Stimulated activated CD4-positive, alpha-beta T cell treated with anti-CD3 and anti-CD28 coated beads, Interleukin-2, amount 100 ng/mL, for 4 hours (primary cell): ENCODE data around the gene HCAR3.
"Not testable (repeated sequence)": the region's sequence is repeated elsewhere in the genome, so short reads cannot be mapped to it uniquely, and the experiment has no call there.

Experiments used
- DNase-seq: peaks from one replicate; pipeline ENCODE4 v3.0.0-alpha.2; 2020; ENCODE audit warnings: low read depth

Gene HCAR3

DNA sequence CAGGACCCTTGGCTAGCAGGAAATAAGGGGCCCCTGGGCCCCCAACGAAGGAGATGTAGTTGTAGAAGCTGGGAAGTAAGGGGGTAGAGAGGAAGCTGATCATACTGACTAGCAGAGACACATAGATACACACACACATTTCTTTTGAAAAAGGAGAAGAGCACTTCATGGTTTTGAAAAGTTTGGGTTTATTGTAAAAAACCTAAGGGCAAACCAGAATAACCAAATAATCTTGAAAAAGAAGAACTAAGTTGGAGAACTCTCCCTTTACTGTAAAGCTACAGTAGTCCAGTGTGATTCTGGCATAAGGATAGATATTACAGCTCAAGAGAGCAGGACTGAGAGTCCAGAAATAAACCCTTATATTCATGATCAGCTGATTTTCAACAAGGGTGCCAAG lies 5.8 kb upstream of the HCAR3 start:
- no peak for DNase-seq

- no peak for DNase-seq
Observed at GRCh38 chr12:122721057-122721545, 4.5 kb upstream of the HCAR3 start.

GRCh38 chr12:122715211-122715610 lies 1.4 kb downstream of the HCAR3 start:
- DNase-seq = not testable (repeated sequence)

- DNase-seq = not testable (repeated sequence)
Observed at GRCh38 chr12:122713491-122714188, 3.0 kb downstream of the HCAR3 start.

GRCh38 chr12:122711266-122711665 lies 5.3 kb downstream of the HCAR3 start:
- DNase-seq = not testable (repeated sequence)

DNA sequence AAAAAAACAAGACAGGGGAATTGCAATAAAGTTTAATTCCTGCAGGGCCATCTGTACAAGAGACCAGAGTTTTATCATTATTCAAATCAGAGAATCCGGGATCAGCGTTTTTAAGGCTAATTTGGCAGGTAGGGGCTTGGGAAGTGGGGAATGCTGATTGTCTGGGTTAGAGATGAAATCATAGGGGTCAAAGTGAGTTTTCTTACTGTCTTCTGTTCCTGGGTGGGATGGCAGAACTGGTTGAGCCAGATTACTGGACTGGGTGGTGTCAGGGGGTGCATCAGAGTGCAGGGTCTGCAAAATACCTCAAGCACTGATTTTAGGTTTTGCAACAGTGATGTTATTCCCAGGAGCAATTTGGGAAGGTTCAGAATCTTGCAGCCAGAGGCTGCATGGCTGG lies 6.3 kb downstream of the HCAR3 start:
- DNase-seq = not testable (repeated sequence)

DNA sequence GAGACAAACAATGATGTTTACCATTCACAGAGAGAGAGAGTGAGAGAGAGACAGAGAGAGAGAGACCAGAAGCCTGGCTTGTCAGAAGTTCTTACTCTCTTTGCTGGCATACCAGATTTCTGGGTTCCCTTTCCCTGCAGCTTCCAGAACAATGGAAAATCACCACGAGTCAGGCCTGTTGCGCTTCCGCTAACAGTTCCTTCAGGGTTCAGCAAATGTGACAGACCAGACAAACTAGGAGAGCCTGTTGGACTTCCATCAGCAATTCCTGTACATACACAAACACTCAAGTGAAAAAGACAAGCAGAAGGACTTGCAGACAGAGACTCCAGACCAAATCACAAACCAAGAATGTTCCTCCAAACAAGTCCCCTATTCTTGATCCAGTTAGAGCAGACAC lies 7.3 kb downstream of the HCAR3 start:
- not testable (repeated sequence) for DNase-seq

DNA sequence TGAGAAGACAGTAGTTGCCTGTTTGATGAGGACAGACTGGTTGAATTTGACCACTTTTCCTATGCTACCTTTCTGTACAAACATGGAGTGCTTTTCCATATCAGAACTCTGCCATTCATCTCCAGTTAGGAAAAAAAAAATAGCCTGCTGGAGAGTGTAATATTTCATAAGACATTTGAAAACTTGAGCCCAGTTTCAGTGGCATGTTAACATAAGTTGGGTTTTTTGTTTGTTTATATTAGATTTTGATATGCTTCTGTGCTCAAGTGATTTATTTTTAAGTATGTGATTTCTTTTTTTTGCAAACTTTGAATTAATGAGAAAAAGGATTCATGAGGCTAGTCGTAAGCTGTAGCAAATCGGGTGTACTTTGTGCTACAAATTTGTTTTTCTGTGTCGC lies 12.8 kb downstream of the HCAR3 start:
- DNase-seq = not testable (repeated sequence)

DNA sequence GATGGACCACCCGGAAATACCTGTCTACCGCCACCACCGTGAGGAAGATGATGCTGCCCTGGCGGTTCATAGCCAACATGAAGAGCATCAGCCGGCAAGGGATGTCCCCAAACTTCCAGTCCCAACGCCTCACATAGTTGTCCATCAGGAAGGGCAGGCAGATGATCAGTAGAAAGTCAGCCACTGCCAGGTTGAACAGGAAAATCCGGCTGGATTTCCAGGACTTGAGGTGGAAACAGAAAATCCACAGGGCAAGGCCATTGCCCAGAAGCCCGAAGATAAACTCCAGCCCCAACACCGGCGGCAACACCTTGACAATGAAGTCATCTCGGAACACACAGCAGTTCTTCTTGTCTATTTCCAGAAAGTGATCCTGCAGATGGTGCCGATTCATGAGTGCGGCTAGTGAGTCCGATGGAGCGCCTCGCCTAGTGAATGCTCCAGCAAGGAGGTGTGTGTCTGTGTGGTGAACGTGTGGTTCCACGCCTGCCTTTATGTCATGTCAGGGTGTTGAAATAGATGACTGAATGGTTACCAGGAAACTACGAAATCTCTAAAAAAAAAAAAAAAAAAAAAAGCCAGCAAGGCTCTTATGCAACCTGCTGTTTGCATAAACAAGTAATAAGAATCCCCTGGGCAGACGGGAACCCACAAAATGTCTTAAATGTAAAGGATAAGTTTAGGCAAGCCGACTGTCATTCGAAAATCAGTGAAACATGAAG lies 13.6 kb downstream of the HCAR3 start, which contains the start of gene HCAR2:
TSS of gene HCAR2 (minus strand) at position 468 of the 722 bp plus-strand sequence. CDS start at position 394, 74 bp downstream.
- DNase-seq = not testable (repeated sequence)

DNA sequence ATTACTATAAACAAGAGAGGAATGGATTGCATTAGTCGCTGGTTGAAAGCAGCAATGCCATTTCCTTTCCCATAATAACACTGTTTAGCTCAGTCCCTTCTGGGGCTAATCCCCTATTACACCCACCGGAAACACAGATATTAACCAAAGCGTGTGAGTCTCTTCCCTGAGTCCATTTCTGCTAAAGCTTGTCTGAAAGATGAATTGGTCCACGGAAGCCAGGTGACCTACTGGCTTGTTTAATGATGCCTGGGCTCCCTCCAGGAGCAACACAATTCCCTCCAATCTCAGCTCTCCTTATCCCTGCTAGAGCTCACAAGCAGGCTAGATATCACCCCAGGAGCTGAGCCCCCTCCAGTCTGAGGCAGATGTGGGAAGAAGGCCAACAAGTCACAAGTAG lies 15.1 kb downstream of the HCAR3 start:
- DNase-seq = not testable (repeated sequence)

DNA sequence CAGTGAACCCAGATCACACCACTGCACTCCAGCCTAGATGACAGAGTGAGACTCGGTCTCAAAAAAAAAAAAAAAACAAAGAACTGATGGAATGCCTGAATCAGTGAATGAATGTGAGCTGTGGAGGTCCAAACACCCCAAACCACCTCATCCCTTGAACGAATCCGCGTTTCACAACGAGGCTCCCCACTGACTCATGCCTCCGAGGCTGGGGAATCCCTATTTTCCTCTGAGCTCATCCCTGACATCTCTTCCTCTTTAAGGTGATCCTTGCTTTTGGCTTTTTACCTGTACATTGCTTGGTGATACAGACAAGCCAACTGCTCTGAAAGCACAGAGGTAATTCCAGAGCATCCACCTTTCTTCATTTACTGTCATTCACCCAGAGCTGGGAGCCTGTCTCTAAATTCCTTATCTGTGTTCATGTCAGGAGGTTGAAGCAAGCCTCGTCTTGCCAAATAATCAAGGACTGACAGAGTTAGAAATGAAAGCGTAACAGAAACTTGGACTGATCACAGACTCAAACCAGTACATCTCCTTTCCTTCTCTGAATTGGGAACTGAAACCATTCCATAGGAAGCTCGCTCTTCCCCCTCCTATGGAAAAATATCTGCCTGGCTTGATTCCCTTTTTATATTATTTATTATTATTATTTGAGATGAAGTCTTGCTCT lies 16.4 kb downstream of the HCAR3 start:
- DNase-seq = not testable (repeated sequence)

DNA sequence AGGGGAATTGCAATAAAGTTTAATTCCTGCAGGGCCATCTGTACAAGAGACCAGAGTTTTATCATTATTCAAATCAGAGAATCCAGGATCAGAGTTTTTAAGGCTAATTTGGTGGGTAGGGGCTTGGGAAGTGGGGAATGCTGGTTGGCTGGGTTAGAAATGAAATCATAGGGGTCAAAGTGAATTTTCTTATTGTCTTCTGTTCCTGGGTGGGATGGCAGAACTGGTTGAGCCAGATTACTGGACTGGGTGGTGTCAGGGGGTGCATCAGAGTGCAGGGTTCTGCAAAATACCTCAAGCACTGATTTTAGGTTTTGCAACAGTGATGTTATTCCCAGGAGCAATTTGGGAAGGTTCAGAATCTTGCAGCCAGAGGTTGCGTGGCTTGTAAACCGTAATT lies 19.7 kb downstream of the HCAR3 start:
- DNase-seq = not testable (repeated sequence)

DNA sequence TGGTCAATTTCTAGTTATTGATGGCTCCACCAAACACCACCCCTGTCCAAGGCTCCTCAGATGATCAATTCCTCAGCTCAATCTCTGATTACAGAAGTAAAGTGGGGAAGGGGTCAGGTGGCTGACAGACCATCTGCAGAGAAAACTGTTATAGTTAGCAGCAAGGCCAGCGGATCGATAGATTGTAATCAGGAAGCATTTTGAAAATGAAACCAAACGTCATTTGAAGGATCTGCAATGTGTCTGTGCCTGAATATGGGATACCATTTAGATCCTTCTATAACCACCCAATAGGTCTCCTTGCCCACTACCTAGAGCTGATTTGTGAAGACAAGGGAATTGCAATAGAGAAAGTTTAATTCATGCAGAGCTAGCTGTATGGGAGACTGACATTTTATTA lies 25.0 kb downstream of the HCAR3 start:
- no peak for DNase-seq

- DNase-seq = no peak
Observed at GRCh38 chr12:122688291-122688690, 28.3 kb downstream of the HCAR3 start.

DNA sequence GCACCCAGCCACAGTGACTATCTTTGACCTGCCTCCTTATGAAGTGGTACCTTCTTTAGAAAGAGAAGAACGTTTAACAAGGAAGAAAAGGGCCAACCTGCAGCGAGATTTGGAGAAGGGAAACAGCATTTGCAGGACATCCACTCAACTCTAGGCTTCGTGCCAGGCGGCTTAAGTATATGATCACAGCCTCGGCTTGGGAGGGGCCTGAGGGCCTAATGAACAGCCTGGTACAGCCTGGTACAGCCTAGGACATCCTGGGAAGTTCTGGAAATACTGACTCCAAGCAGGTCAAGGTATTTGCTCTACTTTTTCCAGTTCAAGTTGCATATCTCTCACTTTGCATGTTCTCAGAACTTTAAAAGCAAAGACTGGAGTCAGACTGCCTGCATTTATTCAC lies 29.5 kb downstream of the HCAR3 start:
- DNase-seq = no peak

- no peak for DNase-seq
Observed at GRCh38 chr12:122686538-122686937, 30.1 kb downstream of the HCAR3 start.

DNA sequence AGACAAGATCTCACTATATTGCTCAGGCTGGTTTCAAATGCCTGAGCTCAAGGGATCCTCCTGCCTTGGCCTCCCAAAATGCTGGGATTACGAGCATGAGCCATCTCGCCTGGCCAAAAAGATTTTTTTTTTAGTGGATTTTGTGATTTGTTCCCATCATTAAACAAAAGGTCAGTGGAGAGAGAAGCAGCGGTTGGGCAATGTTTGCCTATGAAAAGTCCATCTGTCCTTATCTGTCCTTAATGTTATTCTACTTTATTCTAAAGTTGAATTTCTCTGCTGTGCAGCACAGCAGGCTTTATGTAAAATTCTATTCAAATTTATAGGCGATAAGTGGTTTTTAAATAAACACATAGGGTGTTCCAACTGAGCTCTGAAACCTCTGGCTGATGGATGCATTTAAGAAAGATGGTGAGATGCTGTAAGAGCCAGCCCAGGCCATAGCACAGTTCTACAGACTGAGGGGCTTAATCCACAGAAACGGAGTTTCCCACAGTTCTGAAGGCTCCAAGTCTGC lies 32.3 kb downstream of the HCAR3 start:
- DNase-seq = no peak

DNA sequence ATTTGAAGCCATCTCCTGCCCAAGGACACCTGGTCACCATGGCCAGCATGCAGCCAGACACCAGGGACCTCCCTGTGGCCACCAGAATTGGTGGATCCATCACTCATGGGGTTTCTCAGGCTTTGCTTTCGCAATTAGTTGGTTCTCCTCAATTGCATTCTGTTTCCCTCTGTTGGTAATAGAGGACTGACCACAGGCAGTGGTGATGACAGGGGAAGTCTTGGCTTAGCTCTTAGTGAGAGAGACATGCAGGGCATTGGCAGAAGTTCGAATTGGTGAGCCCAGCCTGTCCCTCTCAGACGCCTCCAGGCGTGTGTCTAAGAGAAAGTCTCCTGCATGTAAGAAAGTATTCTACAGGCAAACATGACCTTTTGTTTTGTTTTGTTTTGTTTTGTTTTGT lies 34.8 kb downstream of the HCAR3 start:
- no peak for DNase-seq

- not testable (repeated sequence) for DNase-seq
Observed at GRCh38 chr12:122680989-122681388, 35.6 kb downstream of the HCAR3 start.

- DNase-seq = not testable (repeated sequence)
Observed at GRCh38 chr12:122676781-122677180, 39.8 kb downstream of the HCAR3 start.

DNA sequence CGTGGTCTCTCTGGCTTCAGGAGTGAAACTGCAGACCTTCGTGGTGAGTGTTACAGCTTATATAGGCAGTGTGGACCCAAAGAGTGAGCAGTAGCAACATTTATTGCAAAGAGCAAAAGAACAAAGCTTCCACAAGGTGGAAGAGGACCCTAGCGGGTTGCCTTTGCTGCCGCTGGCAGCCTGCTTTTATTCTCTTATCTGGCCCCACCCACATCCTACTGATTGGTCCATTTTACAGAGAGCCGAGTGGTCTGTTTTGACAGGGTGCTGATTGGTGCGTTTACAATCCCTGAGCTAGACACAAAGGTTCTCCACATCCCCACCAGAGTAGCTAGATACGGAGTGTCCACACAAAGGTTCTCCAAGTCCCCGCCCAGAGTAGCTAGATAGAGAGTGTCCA lies 40.6 kb downstream of the HCAR3 start:
- not testable (repeated sequence) for DNase-seq

DNA sequence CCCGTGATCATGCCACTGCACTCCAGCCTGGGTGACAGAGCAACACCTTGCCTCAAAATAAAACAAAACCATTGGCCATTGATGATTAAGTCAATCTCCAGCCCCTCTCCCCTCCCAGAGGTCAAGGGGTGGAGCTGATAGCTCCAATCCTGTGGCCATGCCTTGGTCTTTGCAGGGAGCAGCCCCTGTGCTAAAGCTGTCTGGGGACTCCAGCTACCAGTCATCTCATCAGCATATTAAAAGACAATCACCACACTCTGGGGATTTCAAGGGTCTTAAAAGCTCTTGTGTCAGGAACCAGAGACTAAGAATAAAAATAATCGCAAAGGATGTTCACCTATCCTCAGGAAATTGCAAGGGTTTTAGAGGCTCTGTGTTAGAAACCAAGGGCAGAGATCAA lies 44.1 kb downstream of the HCAR3 start:
- no peak for DNase-seq
